ENCODE results near the gene RASGEF1C.

The RASGEF1C gene

GRCh38 chr5:180109920-180110319, 99.1 kb downstream of the RASGEF1C start:
- H3K4me3 ChIP-seq (replicated peaks; ENCODE audit: insufficient read depth, low read length) = no peak overlapping the region
- H3K27ac ChIP-seq (replicated peaks) = no peak overlapping the region
- DNase-seq (ENCODE audit: low read depth in 1 of 2, low spot score in 1 of 2) = no peak
- no peaks in the 10 kb centered on the region for H3K27me3 ChIP-seq (ENCODE audit: insufficient read depth, poor library complexity, severe bottlenecking)
- TF ChIP-seq SPI1 (IDR thresholded peaks at IDR 0.05; ENCODE audit: borderline replicate concordance, low read depth) (no peak), GABPA (IDR thresholded peaks at IDR 0.05; ENCODE audit: low read depth) (no peak), POLR2AphosphoS5 (IDR thresholded peaks at IDR 0.05; ENCODE audit: low read depth) (no peak)
- TF ChIP-seq, protein P1, sequence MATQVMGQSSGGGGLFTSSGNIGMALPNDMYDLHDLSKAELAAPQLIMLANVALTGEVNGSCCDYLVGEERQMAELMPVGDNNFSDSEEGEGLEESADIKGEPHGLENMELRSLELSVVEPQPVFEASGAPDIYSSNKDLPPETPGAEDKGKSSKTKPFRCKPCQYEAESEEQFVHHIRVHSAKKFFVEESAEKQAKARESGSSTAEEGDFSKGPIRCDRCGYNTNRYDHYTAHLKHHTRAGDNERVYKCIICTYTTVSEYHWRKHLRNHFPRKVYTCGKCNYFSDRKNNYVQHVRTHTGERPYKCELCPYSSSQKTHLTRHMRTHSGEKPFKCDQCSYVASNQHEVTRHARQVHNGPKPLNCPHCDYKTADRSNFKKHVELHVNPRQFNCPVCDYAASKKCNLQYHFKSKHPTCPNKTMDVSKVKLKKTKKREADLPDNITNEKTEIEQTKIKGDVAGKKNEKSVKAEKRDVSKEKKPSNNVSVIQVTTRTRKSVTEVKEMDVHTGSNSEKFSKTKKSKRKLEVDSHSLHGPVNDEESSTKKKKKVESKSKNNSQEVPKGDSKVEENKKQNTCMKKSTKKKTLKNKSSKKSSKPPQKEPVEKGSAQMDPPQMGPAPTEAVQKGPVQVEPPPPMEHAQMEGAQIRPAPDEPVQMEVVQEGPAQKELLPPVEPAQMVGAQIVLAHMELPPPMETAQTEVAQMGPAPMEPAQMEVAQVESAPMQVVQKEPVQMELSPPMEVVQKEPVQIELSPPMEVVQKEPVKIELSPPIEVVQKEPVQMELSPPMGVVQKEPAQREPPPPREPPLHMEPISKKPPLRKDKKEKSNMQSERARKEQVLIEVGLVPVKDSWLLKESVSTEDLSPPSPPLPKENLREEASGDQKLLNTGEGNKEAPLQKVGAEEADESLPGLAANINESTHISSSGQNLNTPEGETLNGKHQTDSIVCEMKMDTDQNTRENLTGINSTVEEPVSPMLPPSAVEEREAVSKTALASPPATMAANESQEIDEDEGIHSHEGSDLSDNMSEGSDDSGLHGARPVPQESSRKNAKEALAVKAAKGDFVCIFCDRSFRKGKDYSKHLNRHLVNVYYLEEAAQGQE (IDR thresholded peaks at IDR 0.05; ENCODE audit: insufficient replicate concordance, low read depth) = no peak
- TF ChIP-seq, protein P2, sequence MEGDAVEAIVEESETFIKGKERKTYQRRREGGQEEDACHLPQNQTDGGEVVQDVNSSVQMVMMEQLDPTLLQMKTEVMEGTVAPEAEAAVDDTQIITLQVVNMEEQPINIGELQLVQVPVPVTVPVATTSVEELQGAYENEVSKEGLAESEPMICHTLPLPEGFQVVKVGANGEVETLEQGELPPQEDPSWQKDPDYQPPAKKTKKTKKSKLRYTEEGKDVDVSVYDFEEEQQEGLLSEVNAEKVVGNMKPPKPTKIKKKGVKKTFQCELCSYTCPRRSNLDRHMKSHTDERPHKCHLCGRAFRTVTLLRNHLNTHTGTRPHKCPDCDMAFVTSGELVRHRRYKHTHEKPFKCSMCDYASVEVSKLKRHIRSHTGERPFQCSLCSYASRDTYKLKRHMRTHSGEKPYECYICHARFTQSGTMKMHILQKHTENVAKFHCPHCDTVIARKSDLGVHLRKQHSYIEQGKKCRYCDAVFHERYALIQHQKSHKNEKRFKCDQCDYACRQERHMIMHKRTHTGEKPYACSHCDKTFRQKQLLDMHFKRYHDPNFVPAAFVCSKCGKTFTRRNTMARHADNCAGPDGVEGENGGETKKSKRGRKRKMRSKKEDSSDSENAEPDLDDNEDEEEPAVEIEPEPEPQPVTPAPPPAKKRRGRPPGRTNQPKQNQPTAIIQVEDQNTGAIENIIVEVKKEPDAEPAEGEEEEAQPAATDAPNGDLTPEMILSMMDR (IDR thresholded peaks at IDR 0.05; ENCODE audit: insufficient read depth, low read length) = no peak

- Histone ChIP-seq H3K27ac (replicated peaks) (no peak overlapping the region), H3K4me3 (replicated peaks; ENCODE audit: insufficient read depth, low read length) (no peak overlapping the region), H3K27me3 (ENCODE audit: insufficient read depth, poor library complexity, severe bottlenecking) (no peaks in the 10 kb centered on the region)
- no peak for DNase-seq (ENCODE audit: low read depth in 1 of 2, low spot score in 1 of 2)
- TF ChIP-seq, protein P1 (IDR thresholded peaks at IDR 0.05; ENCODE audit: insufficient replicate concordance, low read depth) = no peak
- TF ChIP-seq, protein P2 (IDR thresholded peaks at IDR 0.05; ENCODE audit: insufficient read depth, low read length) = no peak
- TF ChIP-seq GABPA (IDR thresholded peaks at IDR 0.05; ENCODE audit: low read depth) = no peak
- no peak for TF ChIP-seq SPI1 (IDR thresholded peaks at IDR 0.05; ENCODE audit: borderline replicate concordance, low read depth)
- no peak for TF ChIP-seq POLR2AphosphoS5 (IDR thresholded peaks at IDR 0.05; ENCODE audit: low read depth)
Measured at GRCh38 chr5:180107005-180107404, 102.0 kb downstream of the RASGEF1C start.

- H3K27ac ChIP-seq (replicated peaks) = no peak overlapping the region
- DNase-seq (ENCODE audit: low read depth in 1 of 2, low spot score in 1 of 2) = no peak
- no peak overlapping the region for H3K4me3 ChIP-seq (replicated peaks; ENCODE audit: insufficient read depth, low read length)
- H3K27me3 ChIP-seq (ENCODE audit: insufficient read depth, poor library complexity, severe bottlenecking) = no peaks in the 10 kb centered on the region
- TF ChIP-seq, protein P1 (IDR thresholded peaks at IDR 0.05; ENCODE audit: insufficient replicate concordance, low read depth) = no peak
- TF ChIP-seq, protein P2 (IDR thresholded peaks at IDR 0.05; ENCODE audit: insufficient read depth, low read length) = no peak
- no peak for TF ChIP-seq GABPA (IDR thresholded peaks at IDR 0.05; ENCODE audit: low read depth)
- TF ChIP-seq SPI1 (IDR thresholded peaks at IDR 0.05; ENCODE audit: borderline replicate concordance, low read depth) = no peak
- no peak for TF ChIP-seq POLR2AphosphoS5 (IDR thresholded peaks at IDR 0.05; ENCODE audit: low read depth)
Measured at GRCh38 chr5:180105827-180106312, 103.1 kb downstream of the RASGEF1C start.

Data from HL-60 (cell line).